Lung (tissue), 12 donors: Measurements from ENCODE around the gene SNX30. TPM values are rescaled to one million over a fixed set of nuclear protein-coding genes. Genes with fewer than 3 reads are reported as not detected.

Experiments used
- ATAC-seq: fragments of 200-7000 bp; cut with Tn5 transposase; one replicate; pipeline ENCODE4 v1.9.1; 2020; ENCODE audit warnings: moderate number of reproducible peaks; ENCODE audit not compliant: insufficient read depth, low FRiP score
- DNase-seq, 3 donors: peaks; one replicate each; pipeline ENCODE4 v3.0.0-alpha.2; 2013 to 2017
- H3K27ac ChIP-seq, 2 donors: one replicate each; pipeline ENCODE4 v1.5.1; 2013; ENCODE audit warnings: mild to moderate bottlenecking in 2 of 2, moderate library complexity in 2 of 2, control low read depth in 1 of 2, inconsistent platforms in 1 of 2, low read depth in 1 of 2, low read length in 1 of 2
- H3K27me3 ChIP-seq, 3 donors: one replicate each; pipeline ENCODE4 v1.5.1; 2013; ENCODE audit warnings: low read length in 2 of 3; ENCODE audit not compliant: control insufficient read depth in 3 of 3, insufficient read depth in 3 of 3
- H3K36me3 ChIP-seq, 4 donors: one replicate each; pipeline ENCODE4 v1.5.1; 2013; ENCODE audit warnings: low read length in 4 of 4, mild to moderate bottlenecking in 1 of 4, moderate library complexity in 1 of 4; ENCODE audit not compliant: control insufficient read depth in 4 of 4, insufficient read depth in 4 of 4
- H3K4me1 ChIP-seq, 5 donors: one replicate each; pipeline ENCODE4 v1.5.1; 2013; ENCODE audit warnings: low read length in 5 of 5, mild to moderate bottlenecking in 2 of 5, moderate library complexity in 1 of 5; ENCODE audit not compliant: control insufficient read depth in 5 of 5, insufficient read depth in 5 of 5
- H3K4me3 ChIP-seq: one replicate; pipeline ENCODE4 v1.5.1; 2013; ENCODE audit warnings: mild to moderate bottlenecking, control low read depth, moderate library complexity
- H3K9ac ChIP-seq, 2 donors: one replicate each; pipeline ENCODE4 v1.5.1; 2013; ENCODE audit warnings: low read length in 2 of 2, control low read depth in 1 of 2; ENCODE audit not compliant: insufficient read depth in 1 of 2
- H3K9me3 ChIP-seq, 4 donors: one replicate each; pipeline ENCODE4 v1.5.1; 2013; ENCODE audit warnings: low read length in 3 of 4, mild to moderate bottlenecking in 1 of 4, moderate library complexity in 1 of 4; ENCODE audit not compliant: control insufficient read depth in 4 of 4, insufficient read depth in 3 of 4
- WGBS, 2 donors: extraction: QIAGEN DNeasy Blood & Tissue Kit; methylation state at CpG; one replicate each; pipeline ENCODE4 v1.1.7; 2013; 5-methylcytosine and 5-hydroxymethylcytosine counted together
- polyA plus RNA-seq, 2 donors: library from polyadenylated mRNA; stranded (reverse); fragments of 200-250 nt; gene quantifications; one replicate each; pipeline ENCODE4 v1.2.1, GENCODE V29; 2013
- total RNA-seq, 2 donors: library from RNA; depleted of rRNA in 1 of 2; stranded (reverse); fragments of >200 nt in 1 of 2; gene quantifications; one replicate each; pipeline ENCODE4 v1.2.1, GENCODE V29; 2014 to 2021
- TF ChIP-seq, protein P1 (sequence below): IDR thresholded peaks from 2 replicates; pipeline ENCODE4 v1.5.1; 2012; ENCODE audit warnings: mild to moderate bottlenecking; ENCODE audit errors: control extremely low read depth, extremely low read depth
- donor health status: control.
- donor health status: control.
- donor health status: Bipolar disorder and iron deficiency.
- donor health status: healthy.
- donor health status: DM: yes; HTN: yes; CAD: no.

The SNX30 gene
- total and polyA plus RNA-seq, 4 donors = 13.7 to 63.1 (median 35.8) TPM

DNA sequence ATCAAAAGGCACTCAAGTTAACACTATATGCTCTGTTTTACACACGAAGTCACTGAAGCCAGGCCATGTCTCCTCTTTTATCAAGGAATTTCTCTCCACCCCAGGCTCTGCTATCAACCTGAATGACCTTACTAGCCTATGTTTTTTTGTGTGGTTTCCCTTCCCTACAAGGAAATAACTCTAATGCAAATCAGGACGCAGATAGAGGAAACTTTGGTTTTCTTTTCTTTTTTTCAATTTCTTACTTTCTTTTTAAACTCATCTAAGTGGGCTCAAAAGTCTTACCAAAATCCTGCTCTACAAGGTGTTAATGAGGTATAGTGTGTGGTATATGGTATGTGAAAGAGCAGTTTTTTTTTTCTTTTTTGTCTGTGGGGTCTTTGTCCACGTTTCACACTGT lies 145.6 kb downstream of the SNX30 start:
- H3K4me1 ChIP-seq = peaks cover 0 to 1% (median 0%) of the 10 kb centered on the region in 5 donors
- TF ChIP-seq, protein P1, sequence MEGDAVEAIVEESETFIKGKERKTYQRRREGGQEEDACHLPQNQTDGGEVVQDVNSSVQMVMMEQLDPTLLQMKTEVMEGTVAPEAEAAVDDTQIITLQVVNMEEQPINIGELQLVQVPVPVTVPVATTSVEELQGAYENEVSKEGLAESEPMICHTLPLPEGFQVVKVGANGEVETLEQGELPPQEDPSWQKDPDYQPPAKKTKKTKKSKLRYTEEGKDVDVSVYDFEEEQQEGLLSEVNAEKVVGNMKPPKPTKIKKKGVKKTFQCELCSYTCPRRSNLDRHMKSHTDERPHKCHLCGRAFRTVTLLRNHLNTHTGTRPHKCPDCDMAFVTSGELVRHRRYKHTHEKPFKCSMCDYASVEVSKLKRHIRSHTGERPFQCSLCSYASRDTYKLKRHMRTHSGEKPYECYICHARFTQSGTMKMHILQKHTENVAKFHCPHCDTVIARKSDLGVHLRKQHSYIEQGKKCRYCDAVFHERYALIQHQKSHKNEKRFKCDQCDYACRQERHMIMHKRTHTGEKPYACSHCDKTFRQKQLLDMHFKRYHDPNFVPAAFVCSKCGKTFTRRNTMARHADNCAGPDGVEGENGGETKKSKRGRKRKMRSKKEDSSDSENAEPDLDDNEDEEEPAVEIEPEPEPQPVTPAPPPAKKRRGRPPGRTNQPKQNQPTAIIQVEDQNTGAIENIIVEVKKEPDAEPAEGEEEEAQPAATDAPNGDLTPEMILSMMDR = no peak
- H3K4me3 ChIP-seq = no peak overlapping the region
- no peaks in the 10 kb centered on the region for H3K9me3 ChIP-seq
- DNase-seq (no peak), ATAC-seq (no peak)
- H3K27ac ChIP-seq = no peak overlapping the region
- 39 to 45% methylated on average over 3 of the region's 3 CpGs for WGBS, 2 donors
- H3K9ac ChIP-seq = no peak overlapping the region
- no peaks in the 10 kb centered on the region for H3K36me3 ChIP-seq
- peaks cover 0 to 5% (median 3%) of the 10 kb centered on the region in 3 donors for H3K27me3 ChIP-seq

DNA sequence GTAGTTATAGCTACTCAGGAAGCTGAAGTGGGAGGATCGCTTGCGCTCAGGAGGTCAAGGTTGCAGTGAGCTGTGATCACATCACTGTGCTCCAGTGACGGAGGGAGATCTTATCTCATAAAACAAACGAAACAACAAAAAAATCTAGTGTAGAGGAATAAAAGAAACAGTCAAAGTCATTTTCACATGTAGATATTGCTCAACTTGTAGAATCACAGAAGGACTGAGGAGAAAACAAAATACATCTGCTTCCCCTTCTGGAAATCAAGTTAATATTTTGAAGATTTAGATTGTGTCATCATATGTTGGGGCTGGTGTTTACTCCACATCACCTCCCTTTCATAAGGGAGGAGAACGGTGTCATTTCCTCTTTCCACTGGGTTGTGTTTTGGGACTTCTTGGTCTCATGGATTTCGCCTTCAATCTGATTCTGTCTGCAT lies 148.3 kb downstream of the SNX30 start:
- H3K4me3 ChIP-seq = no peak overlapping the region
- DNase-seq (no peak), ATAC-seq (no peak)
- no peaks in the 10 kb centered on the region for H3K9me3 ChIP-seq
- peaks cover 0 to 3% (median 2%) of the 10 kb centered on the region in 3 donors for H3K27me3 ChIP-seq
- H3K9ac ChIP-seq = no peak overlapping the region
- no peak overlapping the region for H3K27ac ChIP-seq
- H3K4me1 ChIP-seq = no peaks in the 10 kb centered on the region
- no peaks in the 10 kb centered on the region for H3K36me3 ChIP-seq
- TF ChIP-seq, protein P1 = no peak
- 28 to 49% methylated on average over 6 of the region's 6 CpGs for WGBS, 2 donors

DNA sequence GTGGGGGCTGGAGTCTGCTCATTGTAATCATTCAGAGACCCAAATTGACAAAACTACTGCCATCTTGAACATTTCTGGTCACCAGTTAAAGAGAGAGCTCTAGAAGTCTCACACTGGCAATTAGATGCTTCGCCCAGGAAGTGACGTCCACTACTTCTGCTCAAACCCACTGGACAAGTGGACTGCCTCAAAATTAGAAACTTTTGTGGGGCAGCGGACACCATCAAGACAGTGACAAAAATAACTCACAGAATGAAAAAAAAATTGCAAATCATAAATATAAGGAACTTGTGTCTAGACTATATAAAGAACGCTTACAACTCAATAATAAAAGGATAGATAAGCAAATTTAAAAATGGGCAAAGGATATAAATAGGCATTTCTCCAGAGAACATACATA lies 149.9 kb downstream of the SNX30 start:
- ATAC-seq = no peak
- Histone ChIP-seq H3K4me1 (no peaks in the 10 kb centered on the region), H3K9ac (no peak overlapping the region), H3K27ac (no peak overlapping the region), H3K36me3 (no peaks in the 10 kb centered on the region), H3K27me3 (peaks cover 0 to 3% (median 2%) of the 10 kb centered on the region in 3 donors), H3K9me3 (no peaks in the 10 kb centered on the region), H3K4me3 (no peak overlapping the region)
- WGBS, 2 donors = 72 to 84% methylated on average over 4 of the region's 4 CpGs
- no peak for DNase-seq
- TF ChIP-seq, protein P1 = no peak

DNA sequence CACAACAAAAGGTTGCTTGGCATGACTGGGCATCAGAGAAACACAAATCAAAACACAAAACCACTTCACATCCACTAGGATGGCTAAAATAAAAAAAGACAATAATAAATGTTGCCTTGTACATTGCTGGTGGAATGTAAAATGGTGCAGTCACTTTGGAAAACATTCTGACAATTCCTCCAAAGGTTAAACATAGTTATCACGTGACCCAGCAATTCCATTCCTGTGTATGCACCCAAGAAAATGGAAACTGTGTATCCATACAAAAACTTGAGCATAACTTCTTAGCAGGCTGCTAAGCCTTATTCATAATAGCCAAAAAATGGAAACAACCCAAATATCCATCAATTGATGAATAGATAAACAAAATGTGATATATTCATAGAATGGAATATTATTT lies 150.3 kb downstream of the SNX30 start:
- no peaks in the 10 kb centered on the region for H3K4me1 ChIP-seq
- H3K36me3 ChIP-seq = no peaks in the 10 kb centered on the region
- TF ChIP-seq, protein P1 = no peak
- H3K4me3 ChIP-seq = no peak overlapping the region
- no peak for DNase-seq
- H3K9ac ChIP-seq = no peak overlapping the region
- no peaks in the 10 kb centered on the region for H3K9me3 ChIP-seq
- 69 to 76% methylated on average over 1 of the region's 1 CpG for WGBS, 2 donors
- H3K27me3 ChIP-seq = peaks cover 0 to 3% (median 2%) of the 10 kb centered on the region in 3 donors
- no peak overlapping the region for H3K27ac ChIP-seq
- no peak for ATAC-seq
